Smooth muscle cell (in vitro differentiated cells): Measurements from ENCODE around the gene ZFP90. TPM values are rescaled to one million over a fixed set of nuclear protein-coding genes. Genes with fewer than 3 reads are reported as not detected.

Experiments used
- DNase-seq: peaks from one replicate; lab custom pipeline; 2025; ENCODE audit not compliant: unreplicated experiment; lab: John Stamatoyannopoulos, UW
- H2AFZ ChIP-seq: fragments of 200-600 bp; sonication (generic); 2 replicates; pipeline ENCODE4 v1.6.0; 2016; ENCODE audit warnings: antibody characterized with exemption, low read depth, mild to moderate bottlenecking
- H3F3A ChIP-seq: fragments of 200-600 bp; sonication (generic); 2 replicates; pipeline ENCODE4 v1.6.0; 2017; ENCODE audit warnings: antibody characterized with exemption, low read depth
- H3K27ac ChIP-seq: fragments of 200-600 bp; sonication (generic); 2 replicates; pipeline ENCODE4 v1.5.1; 2016; ENCODE audit warnings: low read depth, mild to moderate bottlenecking
- H3K27me3 ChIP-seq: fragments of 200-600 bp; sonication (generic); 2 replicates; pipeline ENCODE4 v1.6.1; 2016; ENCODE audit warnings: low read depth, mild to moderate bottlenecking
- H3K36me3 ChIP-seq: fragments of 200-600 bp; sonication (generic); 2 replicates; pipeline ENCODE4 v1.5.1; 2016; ENCODE audit warnings: low read depth
- H3K4me1 ChIP-seq: fragments of 200-600 bp; sonication (generic); 2 replicates; pipeline ENCODE4 v1.5.1; 2016; ENCODE audit warnings: low read depth
- H3K4me2 ChIP-seq: fragments of 200-600 bp; sonication (generic); 2 replicates; pipeline ENCODE4 v1.6.0; 2016; ENCODE audit warnings: mild to moderate bottlenecking
- H3K4me3 ChIP-seq: fragments of 200-600 bp; sonication (generic); 2 replicates; pipeline ENCODE4 v1.5.1; 2016; ENCODE audit warnings: mild to moderate bottlenecking
- H3K79me2 ChIP-seq: fragments of 200-600 bp; sonication (generic); 2 replicates; pipeline ENCODE4 v1.6.0; 2016; ENCODE audit warnings: low read depth, mild to moderate bottlenecking
- H3K9ac ChIP-seq: fragments of 200-600 bp; sonication (generic); 2 replicates; pipeline ENCODE4 v1.6.0; 2016; ENCODE audit warnings: low read depth
- H3K9me3 ChIP-seq: fragments of 200-600 bp; sonication (generic); replicated peaks from 2 replicates; pipeline ENCODE4 v1.5.1; 2016; ENCODE audit warnings: low read depth
- H4K20me1 ChIP-seq: fragments of 200-600 bp; sonication (generic); 2 replicates; pipeline ENCODE4 v1.6.0; 2016; ENCODE audit warnings: low read depth
- WGBS: methylation state at CpG from one replicate; pipeline ENCODE4 v1.1.7; 2016; ENCODE audit warnings: low lambda C conversion rate; 5-methylcytosine and 5-hydroxymethylcytosine counted together
- polyA plus RNA-seq: library from polyadenylated mRNA; unstranded; fragments of >200 nt; fragmentation: Nextera tagmentation; extraction: Ambion mirVana; gene quantifications from 2 replicates; pipeline ENCODE4 v1.2.1, GENCODE V29; 2016
- total RNA-seq: library from RNA; depleted of rRNA; stranded (reverse); fragments of >200 nt; gene quantifications from 2 replicates; pipeline ENCODE4 v1.2.3, GENCODE V29; 2014
- TF ChIP-seq, protein P1 (sequence below): fragments of 200-600 bp; sonication (generic); IDR thresholded peaks from 2 replicates; pipeline ENCODE4 v1.5.1; 2017; ENCODE audit warnings: borderline replicate concordance, mild to moderate bottlenecking, antibody characterized with exemption; ENCODE audit not compliant: insufficient read depth, poor library complexity, severe bottlenecking

The ZFP90 gene
- total and polyA plus RNA-seq, 2 experiments from 2014 or later, result 14.9 to 35.1 TPM

DNA sequence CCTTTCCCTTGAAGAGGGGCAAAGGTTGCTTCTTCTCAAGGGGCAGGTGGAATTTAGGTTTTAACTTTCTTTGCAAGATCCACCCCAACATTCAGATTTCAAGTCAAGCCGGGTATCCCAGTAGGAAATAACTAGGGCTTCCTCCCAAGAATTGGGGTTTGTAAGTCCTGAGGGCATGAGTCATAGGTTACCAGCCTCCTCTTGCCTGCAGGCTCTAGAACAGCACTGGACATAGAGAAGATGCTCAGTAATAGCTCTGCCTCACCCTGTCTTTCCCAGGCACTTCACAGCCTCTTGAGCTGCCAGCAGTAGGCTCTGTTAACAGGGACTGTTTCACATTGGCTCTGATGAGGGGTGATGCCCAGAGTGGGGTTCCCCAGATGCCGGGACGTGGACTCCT lies 35.8 kb upstream of the ZFP90 start:
- H3K36me3 ChIP-seq, result no peaks in the 10 kb centered on the region
- H3K9ac ChIP-seq, result no peak overlapping the region
- H3K79me2 ChIP-seq, result no peaks in the 10 kb centered on the region
- DNase-seq, result no peak
- no peak overlapping the region for H3K4me2 ChIP-seq
- H2AFZ ChIP-seq, result no peak overlapping the region
- H3K4me1 ChIP-seq, result no peaks in the 10 kb centered on the region
- no peaks in the 10 kb centered on the region for H4K20me1 ChIP-seq
- H3K9me3 ChIP-seq, result no peaks in the 10 kb centered on the region
- TF ChIP-seq, protein P1, sequence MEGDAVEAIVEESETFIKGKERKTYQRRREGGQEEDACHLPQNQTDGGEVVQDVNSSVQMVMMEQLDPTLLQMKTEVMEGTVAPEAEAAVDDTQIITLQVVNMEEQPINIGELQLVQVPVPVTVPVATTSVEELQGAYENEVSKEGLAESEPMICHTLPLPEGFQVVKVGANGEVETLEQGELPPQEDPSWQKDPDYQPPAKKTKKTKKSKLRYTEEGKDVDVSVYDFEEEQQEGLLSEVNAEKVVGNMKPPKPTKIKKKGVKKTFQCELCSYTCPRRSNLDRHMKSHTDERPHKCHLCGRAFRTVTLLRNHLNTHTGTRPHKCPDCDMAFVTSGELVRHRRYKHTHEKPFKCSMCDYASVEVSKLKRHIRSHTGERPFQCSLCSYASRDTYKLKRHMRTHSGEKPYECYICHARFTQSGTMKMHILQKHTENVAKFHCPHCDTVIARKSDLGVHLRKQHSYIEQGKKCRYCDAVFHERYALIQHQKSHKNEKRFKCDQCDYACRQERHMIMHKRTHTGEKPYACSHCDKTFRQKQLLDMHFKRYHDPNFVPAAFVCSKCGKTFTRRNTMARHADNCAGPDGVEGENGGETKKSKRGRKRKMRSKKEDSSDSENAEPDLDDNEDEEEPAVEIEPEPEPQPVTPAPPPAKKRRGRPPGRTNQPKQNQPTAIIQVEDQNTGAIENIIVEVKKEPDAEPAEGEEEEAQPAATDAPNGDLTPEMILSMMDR, result no peak
- WGBS, result 83% methylated on average over 3 of the region's 3 CpGs
- H3K27me3 ChIP-seq, result no peaks in the 10 kb centered on the region
- no peak overlapping the region for H3K27ac ChIP-seq
- no peaks in the 10 kb centered on the region for H3F3A ChIP-seq
- no peak overlapping the region for H3K4me3 ChIP-seq

DNA sequence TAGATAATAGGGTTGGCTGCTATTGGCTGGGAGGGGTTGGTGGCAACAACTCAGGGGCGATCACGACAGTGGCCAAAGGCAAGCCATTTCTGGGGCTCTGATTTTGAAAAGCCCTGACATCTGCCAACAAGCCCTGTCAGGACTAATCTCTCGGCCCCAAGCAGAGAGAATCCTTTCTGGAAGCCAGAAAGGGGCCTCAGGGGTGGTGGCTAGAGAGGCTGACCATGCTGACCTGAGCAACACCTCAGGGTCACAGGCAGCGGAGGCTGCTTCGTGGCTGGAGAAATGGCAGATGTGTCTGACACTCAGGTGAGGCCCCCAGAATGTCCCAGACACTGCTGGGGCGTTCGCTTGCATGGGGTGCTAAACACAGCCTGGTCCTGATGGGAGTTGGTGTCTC lies 35.0 kb upstream of the ZFP90 start:
- no peak overlapping the region for H3K27ac ChIP-seq
- H3K4me3 ChIP-seq, result no peak overlapping the region
- TF ChIP-seq, protein P1, result no peak
- no peaks in the 10 kb centered on the region for H3F3A ChIP-seq
- H3K4me2 ChIP-seq, result no peak overlapping the region
- H2AFZ ChIP-seq, result no peak overlapping the region
- no peaks in the 10 kb centered on the region for H3K36me3 ChIP-seq
- no peak overlapping the region for H3K9ac ChIP-seq
- H4K20me1 ChIP-seq, result no peaks in the 10 kb centered on the region
- no peaks in the 10 kb centered on the region for H3K79me2 ChIP-seq
- 85% methylated on average over 7 of the region's 7 CpGs for WGBS
- DNase-seq, result no peak
- H3K4me1 ChIP-seq, result no peaks in the 10 kb centered on the region
- no peaks in the 10 kb centered on the region for H3K9me3 ChIP-seq
- H3K27me3 ChIP-seq, result no peaks in the 10 kb centered on the region

DNA sequence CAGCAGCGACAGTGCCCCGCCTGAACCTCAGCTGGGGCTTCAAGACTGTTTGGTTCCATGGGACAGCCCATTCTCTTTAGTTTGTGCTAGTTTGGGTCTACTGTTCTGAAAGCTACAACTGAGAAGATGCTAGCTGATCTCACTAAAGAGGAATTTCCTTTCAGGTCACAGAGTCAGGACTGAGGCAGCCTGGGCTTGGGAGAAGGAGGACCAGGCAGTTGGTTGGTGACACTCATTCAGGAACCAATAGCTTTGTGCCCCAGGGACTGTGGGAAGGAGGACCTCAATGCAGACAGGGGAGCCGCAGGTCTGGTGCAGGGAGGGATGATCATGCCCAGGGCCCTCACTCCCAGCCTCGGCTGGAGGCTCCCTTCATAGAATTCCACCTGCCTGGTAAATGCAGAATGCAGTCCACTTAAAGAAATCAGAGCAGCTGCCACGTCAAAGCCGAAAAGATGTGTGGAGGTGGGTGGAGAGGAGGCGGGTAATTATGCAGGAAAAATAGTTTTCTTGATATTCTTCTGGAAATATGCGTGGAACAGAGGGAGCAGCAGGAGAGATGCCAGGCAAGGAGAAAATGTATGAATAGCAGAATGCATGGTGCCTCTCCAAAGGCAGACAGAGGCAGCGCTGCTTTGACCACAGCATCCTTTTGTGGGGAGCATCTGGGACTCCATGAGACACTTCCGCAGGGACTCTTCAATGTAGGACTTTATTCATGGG lies 32.6 kb upstream of the ZFP90 start:
- DNase-seq, result no peak
- H3K9me3 ChIP-seq, result no peaks in the 10 kb centered on the region

More for the DNA sequence above, 32.6 kb upstream of the ZFP90 start:
- no peaks in the 10 kb centered on the region for H3K4me1 ChIP-seq
- no peaks in the 10 kb centered on the region for H3K79me2 ChIP-seq
- H3K4me3 ChIP-seq, result no peak overlapping the region
- TF ChIP-seq, protein P1, result no peak
- no peaks in the 10 kb centered on the region for H3K27me3 ChIP-seq
- no peak overlapping the region for H3K4me2 ChIP-seq
- no peaks in the 10 kb centered on the region for H3F3A ChIP-seq
- H2AFZ ChIP-seq, result no peak overlapping the region
- 82% methylated on average over 10 of the region's 10 CpGs for WGBS
- no peaks in the 10 kb centered on the region for H4K20me1 ChIP-seq
- no peak overlapping the region for H3K27ac ChIP-seq
- no peaks in the 10 kb centered on the region for H3K36me3 ChIP-seq
- H3K9ac ChIP-seq, result no peak overlapping the region
